Left ventricle myocardium inferior (tissue), 1 donor: ENCODE measurements around the gene DLG2. TPM values are rescaled to one million over a fixed set of nuclear protein-coding genes. Genes with fewer than 3 reads are reported as not detected.
"Not testable (repeated sequence)": the region's sequence is repeated elsewhere in the genome, so short reads cannot be mapped to it uniquely, and the experiment has no call there.

Source experiments
- DNase-seq: peaks from one replicate; pipeline ENCODE4 v3.0.0-alpha.2; 2020
- H3K27ac ChIP-seq: fragments of 200-600 bp; replicated peaks from 2 replicates; pipeline ENCODE4 v1.8.0; 2021
- H3K27me3 ChIP-seq: fragments of 200-600 bp; 2 replicates; pipeline ENCODE4 v1.8.0; 2021; ENCODE audit warnings: low read depth
- H3K36me3 ChIP-seq: fragments of 200-600 bp; 2 replicates; pipeline ENCODE4 v1.8.0; 2021
- H3K4me1 ChIP-seq: fragments of 200-600 bp; 2 replicates; pipeline ENCODE4 v1.8.0; 2021
- H3K4me3 ChIP-seq: fragments of 200-600 bp; 2 replicates; pipeline ENCODE4 v1.8.0; 2021; ENCODE audit warnings: mild to moderate bottlenecking, moderate library complexity
- H3K9me3 ChIP-seq: fragments of 200-600 bp; replicated peaks from 2 replicates; pipeline ENCODE4 v1.8.0; 2021
- intact Hi-C: fragments of 100-400 bp; cut with micrococcal nuclease; formaldehyde crosslinking; loops from one replicate; pipeline ENCODE4 v1.11.0; 2022
- total RNA-seq: library from RNA; stranded (reverse); fragmentation: NEBNext Ultra II Directional; extraction: Animal tissue kit (Norgen Biotek cat#: 25700); gene quantifications from one replicate; pipeline ENCODE4 v1.2.1, GENCODE V29; 2021
- TF ChIP-seq, protein P1 (sequence below): fragments of 200-600 bp; IDR thresholded peaks from 2 replicates; pipeline ENCODE4 v1.8.0; 2021; ENCODE audit warnings: antibody characterized with exemption, mild to moderate bottlenecking, borderline replicate concordance
- donor health status: DM: no; HTN: yes; CAD: no; lungs with severe emphysema.

DLG2 gene
- total RNA-seq, 1 donor from 2014 or later: 6.5 TPM

DNA sequence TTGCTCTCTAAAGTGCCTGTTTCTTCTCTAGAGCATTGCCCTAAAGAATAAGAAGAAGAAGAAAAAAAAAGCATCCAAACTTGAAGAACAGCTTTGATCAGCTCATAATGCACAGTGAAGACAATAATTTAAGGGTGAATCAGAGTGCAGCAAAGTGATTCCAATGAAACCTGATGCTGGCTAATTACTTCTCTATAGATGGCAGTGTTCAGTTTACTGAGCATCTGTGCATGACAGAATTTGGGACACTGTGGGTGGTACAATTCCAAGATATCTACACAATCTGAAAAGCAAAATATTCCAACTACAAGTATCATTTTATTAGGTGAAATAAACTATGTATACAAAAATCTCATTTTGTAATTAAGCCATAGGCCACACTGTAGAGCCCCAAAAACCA is 1890.5 kb downstream of the DLG2 start:
- intact Hi-C loops: no loop called here
- Histone ChIP-seq H3K4me3 (no peak overlapping the region), H3K27me3 (no peaks in the 10 kb centered on the region)

GRCh38 chr11:83734120-83734519 is 1893.0 kb downstream of the DLG2 start:
- no peaks in the 10 kb centered on the region for H3K9me3 ChIP-seq
- TF ChIP-seq, protein P1, sequence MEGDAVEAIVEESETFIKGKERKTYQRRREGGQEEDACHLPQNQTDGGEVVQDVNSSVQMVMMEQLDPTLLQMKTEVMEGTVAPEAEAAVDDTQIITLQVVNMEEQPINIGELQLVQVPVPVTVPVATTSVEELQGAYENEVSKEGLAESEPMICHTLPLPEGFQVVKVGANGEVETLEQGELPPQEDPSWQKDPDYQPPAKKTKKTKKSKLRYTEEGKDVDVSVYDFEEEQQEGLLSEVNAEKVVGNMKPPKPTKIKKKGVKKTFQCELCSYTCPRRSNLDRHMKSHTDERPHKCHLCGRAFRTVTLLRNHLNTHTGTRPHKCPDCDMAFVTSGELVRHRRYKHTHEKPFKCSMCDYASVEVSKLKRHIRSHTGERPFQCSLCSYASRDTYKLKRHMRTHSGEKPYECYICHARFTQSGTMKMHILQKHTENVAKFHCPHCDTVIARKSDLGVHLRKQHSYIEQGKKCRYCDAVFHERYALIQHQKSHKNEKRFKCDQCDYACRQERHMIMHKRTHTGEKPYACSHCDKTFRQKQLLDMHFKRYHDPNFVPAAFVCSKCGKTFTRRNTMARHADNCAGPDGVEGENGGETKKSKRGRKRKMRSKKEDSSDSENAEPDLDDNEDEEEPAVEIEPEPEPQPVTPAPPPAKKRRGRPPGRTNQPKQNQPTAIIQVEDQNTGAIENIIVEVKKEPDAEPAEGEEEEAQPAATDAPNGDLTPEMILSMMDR: no peak
- H3K27me3 ChIP-seq: no peaks in the 10 kb centered on the region
- no peaks in the 10 kb centered on the region for H3K36me3 ChIP-seq
- H3K27ac ChIP-seq: no peak overlapping the region
- no peak for DNase-seq
- intact Hi-C loops: no loop called here
- no peak overlapping the region for H3K4me3 ChIP-seq
- no peaks in the 10 kb centered on the region for H3K4me1 ChIP-seq

More for the DNA sequence above, 1890.5 kb downstream of the DLG2 start:
- DNase-seq: no peak
- Histone ChIP-seq H3K4me1 (no peaks in the 10 kb centered on the region), H3K36me3 (no peaks in the 10 kb centered on the region), H3K9me3 (no peaks in the 10 kb centered on the region), H3K27ac (no peak overlapping the region)
- TF ChIP-seq, protein P1: no peak

GRCh38 chr11:83731288-83731687 is 1895.9 kb downstream of the DLG2 start:
- H3K9me3 ChIP-seq, H3K4me1 ChIP-seq, DNase-seq, H3K36me3 ChIP-seq, H3K27me3 ChIP-seq, H3K27ac ChIP-seq, H3K4me3 ChIP-seq, intact Hi-C loops: not testable (repeated sequence)

- Histone ChIP-seq H3K9me3 (no peaks in the 10 kb centered on the region), H3K4me3 (no peak overlapping the region), H3K36me3 (no peaks in the 10 kb centered on the region), H3K27me3 (no peaks in the 10 kb centered on the region), H3K4me1 (peaks cover 17% of the 10 kb centered on the region), H3K27ac (no peak overlapping the region)
- DNase-seq: no peak
- TF ChIP-seq, protein P1: no peak
- intact Hi-C loops: no loop called here
Observed at GRCh38 chr11:83728281-83728680, 1898.9 kb downstream of the DLG2 start.

DNA sequence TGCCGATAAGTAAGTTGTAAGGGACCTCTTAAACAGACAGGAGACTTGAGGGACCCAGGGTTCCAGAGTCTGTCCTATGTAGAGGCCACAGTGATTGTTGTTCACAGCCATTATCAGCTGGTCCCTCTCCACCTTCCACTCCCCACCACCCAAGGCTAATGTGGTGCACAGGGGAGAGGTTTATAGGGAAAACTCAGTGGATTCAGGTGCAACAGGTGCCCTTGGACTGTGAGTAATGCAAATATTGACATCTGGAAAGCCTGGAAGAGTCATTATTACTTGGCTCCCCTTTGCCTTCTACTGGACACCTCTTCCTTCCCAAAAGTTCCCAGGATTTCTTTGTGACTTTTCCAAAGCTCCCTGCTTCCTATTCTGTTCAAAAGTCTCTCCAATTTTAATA is 1899.9 kb downstream of the DLG2 start:
- intact Hi-C loops: no loop called here
- TF ChIP-seq, protein P1: no peak

DNA sequence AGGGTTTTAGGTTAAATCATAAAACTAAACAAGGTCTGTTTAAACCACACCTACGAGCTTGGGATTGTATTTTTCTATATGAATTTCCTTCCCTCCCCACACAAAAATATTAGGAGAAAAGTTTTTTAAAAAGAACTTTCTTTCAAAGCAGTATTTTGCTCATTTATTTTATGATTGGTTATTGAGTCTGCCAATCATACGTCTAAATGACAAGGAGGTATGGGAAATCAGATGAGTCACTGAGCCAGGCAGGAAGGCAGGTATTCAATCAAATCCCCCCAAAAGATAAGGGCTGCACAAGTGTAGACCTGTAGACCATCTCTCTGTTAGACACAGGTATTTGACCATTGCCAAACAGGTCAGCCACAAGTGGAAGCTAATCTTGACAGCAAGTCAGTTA is 1900.8 kb downstream of the DLG2 start:
- DNase-seq: no peak
- H3K9me3 ChIP-seq: no peaks in the 10 kb centered on the region
- no peaks in the 10 kb centered on the region for H3K27me3 ChIP-seq
- TF ChIP-seq, protein P1: no peak
- no peaks in the 10 kb centered on the region for H3K36me3 ChIP-seq
- no peak overlapping the region for H3K27ac ChIP-seq
- intact Hi-C loops: no loop called here
- H3K4me3 ChIP-seq: no peak overlapping the region
- H3K4me1 ChIP-seq: peaks cover 17% of the 10 kb centered on the region

More for the DNA sequence above, 1899.9 kb downstream of the DLG2 start:
- Histone ChIP-seq H3K36me3 (no peaks in the 10 kb centered on the region), H3K27ac (no peak overlapping the region), H3K27me3 (no peaks in the 10 kb centered on the region), H3K9me3 (no peaks in the 10 kb centered on the region), H3K4me3 (no peak overlapping the region), H3K4me1 (peaks cover 17% of the 10 kb centered on the region)
- no peak for DNase-seq
